SK-N-DZ (cell line): Measurements from ENCODE around the gene PACSIN1.

Source experiments
- DNase-seq: peaks from one replicate; pipeline ENCODE4 v3.0.0-alpha.2; 2015; ENCODE audit warnings: low spot score

The PACSIN1 gene

GRCh38 chr6:34514593-34515472, 49.0 kb downstream of the PACSIN1 start:
- DNase-seq, result peak; percentile 85

- no peak for DNase-seq
Measured at GRCh38 chr6:34515473-34516387, 49.9 kb downstream of the PACSIN1 start.

- no peak for DNase-seq
Measured at GRCh38 chr6:34516391-34517324, 50.8 kb downstream of the PACSIN1 start.

- DNase-seq, result no peak
Measured at GRCh38 chr6:34517461-34517881, 51.6 kb downstream of the PACSIN1 start.

- DNase-seq, result no peak
Measured at GRCh38 chr6:34517966-34518365, 52.1 kb downstream of the PACSIN1 start.

- no peak for DNase-seq
Measured at GRCh38 chr6:34518669-34519365, 52.9 kb downstream of the PACSIN1 start.

GRCh38 chr6:34519971-34520644, 54.2 kb downstream of the PACSIN1 start:
- DNase-seq, result no peak

GRCh38 chr6:34520645-34521462, 55.0 kb downstream of the PACSIN1 start:
- DNase-seq, result no peak

- no peak for DNase-seq
Measured at GRCh38 chr6:34521463-34522285, 55.8 kb downstream of the PACSIN1 start.

- no peak for DNase-seq
Measured at GRCh38 chr6:34522761-34523160, 56.9 kb downstream of the PACSIN1 start.

GRCh38 chr6:34523441-34524206, 57.7 kb downstream of the PACSIN1 start:
- no peak for DNase-seq

GRCh38 chr6:34524499-34524898, 58.6 kb downstream of the PACSIN1 start:
- no peak for DNase-seq

GRCh38 chr6:34524971-34525370, 59.1 kb downstream of the PACSIN1 start:
- no peak for DNase-seq

- DNase-seq, result no peak
Measured at GRCh38 chr6:34525431-34526175, 59.7 kb downstream of the PACSIN1 start.

GRCh38 chr6:34526241-34526972, 60.5 kb downstream of the PACSIN1 start:
- no peak for DNase-seq
